CD4-positive, alpha-beta T cell treated with Interleukin-6 at 100 ng/mL for 8 hours (primary cell): ENCODE measurements around the gene FZD10.

Experiments used
- DNase-seq: peaks from one replicate; pipeline ENCODE4 v3.0.0-alpha.2; 2020; ENCODE audit warnings: mixed read lengths, low spot score

The FZD10 gene

DNA sequence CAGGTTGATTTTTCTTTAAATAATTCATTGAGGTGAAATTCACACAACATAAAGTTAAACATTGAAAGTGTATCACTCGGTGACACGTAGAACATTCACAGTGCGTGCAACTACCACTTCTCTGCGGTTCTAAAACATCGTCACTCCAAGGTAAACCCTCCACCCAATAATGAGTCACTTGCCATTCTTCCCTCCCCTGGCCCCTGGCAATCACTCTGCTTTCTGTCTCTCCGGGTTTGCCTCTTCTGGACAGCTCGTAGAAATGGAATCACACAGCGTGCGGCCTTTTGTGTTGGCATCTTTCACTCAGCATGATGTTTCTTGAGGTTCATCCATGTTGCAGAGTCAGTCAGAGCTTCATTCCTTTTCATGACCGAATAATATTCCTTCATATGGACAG lies 18.9 kb downstream of the FZD10 start:
- DNase-seq: no peak

DNA sequence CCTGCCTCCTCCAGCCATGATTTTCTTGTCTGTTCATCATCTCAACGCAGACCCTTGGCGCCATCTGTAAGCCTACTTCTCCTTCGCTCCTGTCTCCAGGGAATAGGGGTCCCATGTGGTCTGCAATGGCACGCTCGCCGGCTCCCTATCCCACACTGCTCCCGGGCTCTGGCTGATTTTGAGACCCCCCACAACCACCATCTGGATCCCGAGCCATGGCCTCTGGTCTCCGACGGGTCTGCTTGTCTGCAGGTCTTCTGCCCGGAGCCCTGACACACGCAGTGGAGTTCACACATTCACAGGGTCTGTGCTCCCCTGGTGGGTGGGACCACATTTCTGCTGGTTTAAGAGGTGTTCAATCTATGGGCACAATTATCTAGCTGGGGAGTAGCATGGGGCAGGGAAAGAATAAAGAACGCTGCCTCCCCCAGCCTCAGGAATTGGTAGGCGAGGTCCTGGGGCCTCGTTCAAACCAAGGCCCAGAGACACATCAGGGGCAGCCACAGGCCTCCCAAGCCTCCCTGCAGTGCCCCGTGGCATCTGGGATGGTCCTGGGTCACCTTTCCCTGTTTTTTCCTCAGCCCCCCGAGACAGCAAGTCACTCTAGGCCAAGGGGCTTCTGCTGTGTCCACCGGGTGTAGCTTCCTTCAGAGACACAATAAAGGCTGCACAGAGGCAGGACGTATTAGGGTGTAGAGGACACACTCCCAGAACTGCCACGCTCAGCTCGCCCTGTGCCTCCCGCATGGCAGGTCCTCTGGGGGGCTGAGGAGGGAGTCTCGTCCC lies 21.5 kb downstream of the FZD10 start:
- DNase-seq: no peak

DNA sequence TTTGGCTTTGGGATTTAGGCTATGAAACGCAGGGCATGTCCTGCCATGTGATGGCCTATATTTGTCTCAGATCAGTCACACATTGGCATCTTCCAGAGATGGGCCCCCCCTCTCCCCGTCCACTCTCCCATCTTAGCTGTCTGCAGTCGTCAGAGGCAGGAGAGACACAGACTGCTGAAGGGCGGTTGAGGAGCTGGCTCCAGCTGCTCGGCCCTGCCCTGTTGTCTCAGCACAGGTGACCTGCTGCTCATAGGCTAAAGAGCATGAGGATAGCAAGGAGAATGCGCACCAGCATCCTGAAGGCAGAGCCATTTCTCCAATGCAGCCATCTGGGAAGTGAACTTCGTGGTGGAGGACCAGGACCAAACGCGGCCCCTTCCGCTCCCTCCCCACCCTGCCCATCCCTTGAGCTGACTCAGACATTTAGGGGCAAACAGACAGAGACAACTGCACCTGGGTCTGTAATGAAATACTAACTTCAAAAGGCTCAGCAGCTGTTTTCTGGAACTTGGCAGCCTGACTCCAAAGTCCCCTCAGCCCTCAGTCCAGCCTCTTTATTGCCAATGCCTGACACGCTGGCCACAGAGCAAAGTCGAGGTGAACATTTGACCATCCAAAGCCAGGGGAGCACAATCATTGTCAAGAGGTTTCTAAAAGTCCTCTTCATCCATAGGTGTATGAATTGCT lies 22.3 kb downstream of the FZD10 start:
- no peak for DNase-seq

DNA sequence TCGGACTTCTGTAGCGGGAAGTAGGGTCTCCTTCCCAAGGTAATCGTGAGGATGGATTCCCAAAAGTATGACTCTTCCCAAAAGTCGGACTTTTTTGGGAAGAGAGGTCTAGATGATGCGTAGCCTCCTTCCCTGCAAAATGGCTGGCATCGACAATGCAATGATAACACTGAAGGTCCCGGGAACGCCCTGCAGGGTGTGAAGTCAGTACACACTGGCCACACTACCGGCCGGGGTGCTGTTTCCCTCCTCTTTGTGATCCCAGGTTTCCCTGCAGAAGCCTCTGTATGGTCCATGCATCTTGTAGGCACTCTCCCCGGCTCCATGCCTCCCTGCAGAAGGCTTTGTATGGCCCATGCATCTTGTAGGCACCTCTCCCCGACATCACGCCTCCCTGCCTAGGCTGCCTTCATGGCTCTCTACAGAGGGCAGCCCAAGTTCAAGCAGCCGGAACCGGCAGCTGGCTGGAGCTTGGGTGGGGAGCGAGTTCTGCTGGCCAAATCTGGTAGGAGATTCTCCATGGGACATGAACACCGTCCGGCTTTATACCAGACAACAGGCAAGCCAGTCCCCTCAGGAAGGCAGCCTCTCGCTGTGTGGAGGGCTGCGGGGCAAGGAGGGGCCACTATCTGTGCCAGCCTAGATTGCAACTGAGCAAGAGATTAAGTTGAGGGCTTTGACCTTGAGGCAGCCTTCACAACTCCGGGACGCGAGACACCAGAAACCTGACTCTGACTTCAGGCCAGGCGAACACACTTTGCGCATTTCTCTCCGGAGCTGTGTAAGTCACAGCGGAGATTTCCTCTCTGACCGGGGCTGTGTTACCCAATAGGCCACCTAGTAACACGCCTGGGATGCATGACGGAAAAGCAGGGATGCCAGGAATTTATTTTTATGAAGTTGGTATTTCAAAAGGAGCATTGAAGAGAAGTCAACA lies 23.5 kb downstream of the FZD10 start:
- no peak for DNase-seq

DNA sequence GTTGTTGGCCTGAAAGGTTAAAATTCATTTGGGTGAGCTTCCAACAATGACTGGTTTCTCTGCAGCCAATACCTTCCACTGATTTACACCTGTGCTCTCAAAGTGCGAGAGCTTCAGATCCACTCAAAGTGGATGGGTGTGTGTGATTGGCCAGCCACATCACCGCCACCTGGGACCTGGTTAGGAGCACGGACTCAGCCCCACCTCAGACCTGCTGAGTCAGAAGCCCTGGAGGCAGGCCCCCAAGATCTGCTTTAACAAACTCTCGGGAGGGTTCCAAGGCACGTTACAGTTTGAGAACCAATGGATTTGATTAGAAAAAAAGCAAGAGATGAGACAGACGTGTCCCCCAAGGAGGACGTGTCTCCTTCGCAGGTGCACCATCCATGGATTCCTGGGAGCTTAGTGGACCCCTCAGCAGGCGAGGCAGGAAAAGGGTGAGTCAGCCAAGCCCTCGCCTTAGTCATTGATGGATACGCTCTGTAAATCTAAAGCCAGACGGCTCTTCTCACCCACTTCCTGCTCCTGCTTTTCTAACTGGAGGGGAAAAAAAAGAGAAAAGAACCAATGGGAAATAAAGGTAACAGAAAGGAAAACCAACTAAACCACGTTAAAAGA lies 24.5 kb downstream of the FZD10 start:
- DNase-seq: no peak

DNA sequence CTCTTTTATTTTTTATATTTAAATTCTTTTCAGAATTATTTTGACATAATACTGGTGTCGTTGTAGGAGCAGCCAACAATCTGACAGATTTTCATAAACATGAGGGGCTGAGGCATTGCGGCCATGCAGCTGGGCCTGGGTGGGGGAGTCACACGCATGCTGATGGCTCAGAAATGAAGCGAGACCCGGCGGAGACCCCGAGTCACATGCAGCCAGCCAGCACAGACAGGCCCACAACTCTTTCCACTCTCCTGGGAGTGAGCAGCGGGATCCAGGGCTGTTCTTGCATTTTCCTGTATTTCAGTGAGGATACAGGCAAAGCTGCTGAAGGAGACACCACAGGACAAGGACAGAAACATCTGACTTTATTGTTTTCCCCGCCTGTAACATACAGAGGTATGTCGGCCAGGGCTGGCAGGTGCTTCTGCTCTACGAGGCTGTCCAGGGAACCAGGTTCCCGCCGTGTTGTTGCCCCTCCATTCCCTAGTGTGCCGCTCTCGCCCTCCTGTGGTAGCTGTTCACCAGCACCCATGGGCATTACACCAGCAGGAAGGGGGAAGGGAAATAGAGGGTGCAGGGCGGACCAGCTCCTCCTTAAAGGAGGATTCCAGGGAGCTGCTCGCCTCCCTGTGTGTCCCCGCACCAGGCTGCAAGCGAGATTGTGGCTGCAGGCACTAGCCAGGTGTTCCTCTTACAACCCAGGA lies 30.5 kb downstream of the FZD10 start:
- DNase-seq: no peak

DNA sequence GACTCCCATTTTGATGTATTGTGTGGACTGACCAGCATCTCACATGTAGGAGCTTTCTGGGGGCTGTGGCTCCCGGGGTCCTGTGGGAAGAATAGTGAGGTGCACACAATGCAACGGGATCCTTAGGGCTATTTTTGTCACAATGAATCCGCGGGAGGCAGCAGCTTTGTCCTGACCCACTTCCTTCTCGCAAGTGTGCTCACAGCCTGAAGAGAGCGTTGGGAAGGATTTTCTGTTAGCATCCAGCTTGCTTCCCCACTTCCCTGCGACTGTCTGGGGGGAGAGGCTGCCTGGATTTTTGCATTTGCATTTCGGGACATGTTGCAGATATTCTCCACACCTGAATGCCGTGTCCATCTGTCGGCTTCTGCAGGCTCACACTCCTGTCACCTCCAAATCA lies 31.9 kb downstream of the FZD10 start:
- no peak for DNase-seq

DNA sequence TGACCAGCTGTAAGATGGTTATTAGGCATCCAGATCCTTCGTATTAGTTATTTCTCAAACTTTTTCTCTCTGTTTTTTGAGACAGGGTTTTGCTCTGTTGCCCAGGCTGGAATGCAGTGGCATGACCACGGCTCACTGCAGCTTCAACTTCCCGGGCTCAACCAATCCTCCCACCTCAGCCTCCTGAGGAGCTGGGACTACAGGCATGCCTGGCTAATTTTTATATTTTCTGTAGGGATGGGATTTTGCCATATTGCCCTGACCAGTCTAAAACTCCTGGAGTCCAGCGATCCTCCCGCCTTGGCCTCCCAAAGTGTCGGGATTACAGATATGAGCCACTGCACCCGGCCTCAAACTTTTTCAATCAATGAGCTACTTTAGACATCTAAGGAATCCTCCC lies 33.1 kb downstream of the FZD10 start:
- no peak for DNase-seq

DNA sequence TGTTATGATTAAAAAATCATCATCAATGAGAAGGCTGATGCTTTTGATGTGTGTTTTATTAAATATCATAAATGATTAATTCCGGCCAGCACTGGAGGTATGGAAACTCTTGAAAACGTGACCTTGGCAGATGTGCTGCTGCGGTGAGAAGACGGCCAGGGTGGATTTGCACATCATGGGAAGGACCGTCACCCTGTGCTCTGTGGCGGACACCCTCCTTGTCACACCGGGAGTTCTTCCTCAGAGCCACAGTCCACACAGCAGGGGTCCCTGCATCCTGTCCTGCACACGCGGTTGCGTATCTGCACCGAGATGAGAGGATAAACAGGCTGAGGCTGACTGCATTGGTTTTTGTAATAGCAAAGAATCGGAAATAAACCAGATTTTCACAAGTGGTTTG lies 33.5 kb downstream of the FZD10 start:
- DNase-seq: no peak

DNA sequence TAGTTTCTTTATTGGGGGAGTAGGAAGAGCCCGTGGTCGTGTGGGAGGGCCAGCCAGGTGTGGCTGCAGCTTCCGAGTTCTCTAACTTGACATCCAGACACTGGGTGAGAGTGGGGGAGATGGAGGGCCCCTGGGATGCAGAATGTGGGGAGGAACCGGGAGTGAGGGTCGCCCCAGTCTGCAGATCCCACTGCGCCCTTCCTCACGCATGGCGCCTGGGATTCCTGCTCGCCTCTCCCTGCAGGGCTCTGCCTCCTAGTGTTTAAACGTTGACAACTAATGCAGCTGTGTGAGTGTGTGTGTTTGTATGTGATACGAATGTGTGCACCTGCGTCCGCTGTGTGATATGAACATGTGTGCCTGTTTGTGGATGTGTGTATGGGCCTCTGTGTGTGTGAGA lies 34.6 kb downstream of the FZD10 start:
- no peak for DNase-seq

DNA sequence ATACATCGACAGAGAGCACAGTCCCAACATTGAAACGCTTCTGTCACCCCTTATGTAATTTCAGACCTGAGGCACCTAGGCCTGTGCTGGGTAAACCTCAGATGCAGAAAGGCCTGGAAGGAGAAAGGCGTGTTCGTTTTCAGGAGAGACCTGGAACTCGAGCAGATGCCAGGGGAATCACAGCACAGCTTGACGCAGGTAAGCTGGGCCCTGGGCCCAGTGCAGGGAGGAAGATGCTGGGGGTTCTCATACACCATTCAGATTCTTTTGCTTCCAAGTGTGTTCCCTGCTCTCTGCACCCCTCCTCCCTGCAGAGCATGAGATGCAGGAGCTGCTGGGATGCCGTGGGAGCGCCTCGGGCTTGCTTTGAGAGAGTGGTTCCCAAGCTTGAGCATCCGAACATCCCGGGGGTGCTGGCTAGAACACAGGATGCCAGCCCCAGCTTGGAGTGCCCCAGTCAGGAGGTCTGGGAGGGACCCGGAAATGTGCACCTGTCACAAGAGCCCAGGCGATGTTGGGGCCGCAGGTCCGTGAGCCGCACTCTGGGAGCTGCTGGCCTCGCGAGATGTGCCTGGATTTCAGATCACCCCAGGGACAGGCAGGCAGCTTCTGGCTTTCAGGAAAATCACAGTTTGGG lies 35.9 kb downstream of the FZD10 start:
- no peak for DNase-seq

DNA sequence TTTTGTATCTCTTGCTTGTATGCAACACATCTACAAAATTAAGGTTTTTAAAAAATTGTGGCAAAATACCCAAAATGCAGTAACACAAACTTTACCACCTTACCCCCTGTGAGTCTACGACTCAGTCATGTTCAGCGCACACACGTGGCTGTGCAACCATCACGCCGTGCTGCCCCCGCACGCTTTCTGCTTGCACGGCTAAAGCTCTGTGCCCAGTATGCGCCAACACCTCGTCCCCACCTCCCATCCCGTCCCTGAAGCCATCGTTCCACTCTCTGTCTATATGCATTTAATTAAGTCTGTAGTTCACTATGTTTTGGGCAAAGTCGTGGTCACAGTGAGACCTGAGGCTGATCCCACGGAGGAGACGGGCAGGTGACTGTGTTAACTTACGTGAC lies 36.4 kb downstream of the FZD10 start:
- DNase-seq: no peak

DNA sequence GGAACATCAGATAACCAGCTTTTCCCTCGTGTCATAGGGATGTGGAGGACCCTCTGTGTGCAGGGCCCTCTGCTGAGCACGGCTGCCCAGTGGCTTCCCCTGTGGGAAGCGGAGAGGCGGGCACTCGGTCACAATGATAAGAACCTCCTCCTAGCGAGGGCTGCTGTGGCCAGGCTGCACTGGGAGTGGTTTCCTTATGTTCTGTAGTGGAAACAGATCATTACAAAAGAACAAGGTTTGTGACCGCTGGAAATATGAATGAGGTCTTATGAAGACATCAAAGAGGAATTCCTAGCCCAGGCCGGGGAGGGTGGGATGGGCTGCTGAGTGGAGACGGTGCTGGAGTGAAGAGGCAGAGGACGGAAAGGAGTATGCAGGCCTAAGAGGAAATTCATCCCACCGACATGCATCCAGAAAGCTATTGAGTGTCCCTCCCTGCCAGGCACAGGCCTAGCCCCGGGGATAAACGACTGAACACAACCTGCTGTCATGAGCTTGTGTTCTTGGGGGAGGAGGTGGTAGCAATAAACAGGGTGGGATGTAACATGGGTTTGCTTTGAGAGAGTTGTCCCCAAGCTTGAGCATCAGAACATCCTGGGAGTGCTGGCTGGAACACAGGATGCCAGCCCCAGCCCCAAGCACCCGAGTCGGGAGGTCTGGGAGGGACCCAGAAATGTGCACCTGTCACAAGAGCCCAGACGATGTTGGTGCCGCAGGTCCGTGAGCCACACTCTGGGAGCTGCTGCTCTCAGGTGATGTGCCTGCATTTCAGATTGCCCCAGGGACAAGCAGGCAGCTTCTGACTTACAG lies 37.5 kb downstream of the FZD10 start:
- no peak for DNase-seq

DNA sequence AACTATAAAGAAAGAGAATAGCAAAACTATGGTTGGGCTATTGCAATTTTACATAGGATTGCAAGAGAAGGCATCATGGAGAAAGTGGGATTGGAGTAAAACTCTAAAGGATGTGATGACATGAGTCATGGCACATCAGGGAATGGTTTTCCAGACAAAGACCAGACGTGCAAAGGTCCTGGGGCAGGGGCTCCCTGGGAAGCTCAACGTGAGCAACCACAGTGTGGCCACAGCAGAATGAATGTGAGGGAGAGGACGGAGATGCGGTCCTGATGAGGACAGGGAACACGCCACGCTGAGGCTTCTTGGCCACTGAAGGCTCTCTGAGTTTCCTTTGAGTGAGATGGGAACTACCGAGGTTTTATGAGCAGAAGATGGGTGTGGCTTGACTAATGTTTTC lies 38.2 kb downstream of the FZD10 start:
- DNase-seq: no peak

DNA sequence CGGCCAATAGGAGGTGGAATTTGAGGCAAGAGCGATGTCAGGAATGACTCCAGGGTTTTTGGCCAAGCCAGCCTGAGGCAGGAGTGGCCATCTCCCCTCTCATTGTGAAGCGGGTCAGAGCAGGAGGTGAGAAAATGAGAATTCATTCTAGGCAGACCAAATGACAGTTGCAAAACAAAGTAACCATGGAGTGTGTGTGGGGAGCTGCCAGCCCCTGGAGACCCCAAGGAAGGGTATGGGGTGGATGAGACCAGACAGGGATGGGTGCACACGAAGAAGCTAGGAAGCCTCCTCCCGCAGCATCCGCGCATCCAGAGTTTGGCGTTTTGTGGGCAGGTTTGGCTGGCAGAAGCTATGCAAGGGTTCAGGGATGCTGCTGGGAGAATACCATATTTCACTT lies 38.8 kb downstream of the FZD10 start:
- DNase-seq: no peak

DNA sequence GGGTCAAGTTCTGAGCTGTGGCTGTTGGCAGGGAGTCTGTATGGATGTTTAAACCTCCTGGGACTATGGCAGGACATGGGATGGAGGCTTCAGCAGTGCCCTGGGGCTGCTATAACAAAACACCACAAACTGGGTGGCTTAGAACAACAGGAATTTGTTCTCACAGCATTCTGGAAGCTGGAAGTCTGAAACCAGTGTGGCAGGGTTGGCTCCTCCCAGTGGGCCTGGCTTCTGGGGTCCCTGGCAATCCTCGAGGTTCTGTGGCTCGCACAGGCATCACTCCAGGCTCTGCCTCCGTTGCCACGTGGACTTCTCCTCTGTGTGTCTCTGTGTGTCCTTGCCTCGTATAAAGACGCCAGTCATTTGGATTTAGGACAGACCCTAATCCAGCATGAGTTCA lies 39.9 kb downstream of the FZD10 start:
- DNase-seq: no peak

DNA sequence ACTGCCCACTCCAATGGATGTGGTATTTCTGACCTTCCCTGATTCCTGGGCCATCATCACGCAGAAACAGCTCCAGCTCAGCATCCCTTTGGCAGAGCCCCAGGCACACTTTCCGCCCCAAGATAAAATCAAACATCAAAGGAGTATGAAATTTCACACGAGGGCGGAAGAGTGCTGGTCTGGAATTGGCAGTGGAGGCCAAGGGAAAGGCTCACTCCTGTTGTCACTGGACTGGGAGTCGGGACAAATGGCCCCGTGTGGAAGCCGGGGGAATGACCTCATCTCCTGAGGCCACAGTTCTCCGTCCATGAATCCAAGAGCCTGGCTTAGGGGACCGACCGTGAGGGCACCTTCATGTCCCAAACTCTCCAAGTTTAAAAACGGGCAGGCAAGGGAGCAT lies 40.9 kb downstream of the FZD10 start:
- DNase-seq: no peak

DNA sequence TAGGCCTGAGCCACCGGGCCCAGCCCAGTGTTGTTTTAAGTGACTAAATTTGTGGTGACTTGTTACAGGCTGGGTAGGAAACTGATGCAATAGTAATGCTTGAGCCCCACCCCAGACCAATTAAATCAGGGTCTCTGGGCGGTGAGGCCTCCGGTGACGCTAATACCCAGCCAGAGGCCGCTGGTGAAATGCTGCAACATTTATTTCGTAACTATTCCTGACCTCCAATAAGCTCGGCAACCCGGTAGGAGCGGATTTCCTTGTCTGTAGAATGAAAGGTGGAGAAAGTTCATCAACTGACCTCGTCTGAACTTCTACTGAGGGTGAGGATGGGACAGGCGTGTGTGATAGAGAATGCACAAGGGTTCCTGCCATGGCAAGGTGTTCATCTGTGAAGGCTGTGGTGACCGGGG lies 42.3 kb downstream of the FZD10 start:
- DNase-seq: no peak

DNA sequence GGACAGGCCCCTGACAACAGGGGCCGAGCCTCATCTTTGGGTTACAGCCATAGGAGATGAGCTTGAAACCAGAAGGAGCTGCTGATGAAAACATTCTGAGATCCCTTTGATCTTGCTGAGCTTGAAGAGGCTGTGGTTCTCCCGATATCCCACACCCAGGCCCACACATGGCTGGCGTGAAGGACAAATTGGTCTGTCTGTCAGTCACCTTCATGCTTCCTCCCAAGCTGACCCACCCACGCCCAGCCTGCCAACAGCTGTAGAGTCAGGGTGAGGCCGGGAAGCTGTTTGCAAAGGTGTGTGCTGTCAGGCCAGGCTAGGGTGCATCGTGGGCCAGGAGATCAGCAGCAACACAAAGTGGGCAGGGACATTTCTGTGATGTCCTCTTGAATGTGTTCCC lies 43.2 kb downstream of the FZD10 start:
- no peak for DNase-seq

DNA sequence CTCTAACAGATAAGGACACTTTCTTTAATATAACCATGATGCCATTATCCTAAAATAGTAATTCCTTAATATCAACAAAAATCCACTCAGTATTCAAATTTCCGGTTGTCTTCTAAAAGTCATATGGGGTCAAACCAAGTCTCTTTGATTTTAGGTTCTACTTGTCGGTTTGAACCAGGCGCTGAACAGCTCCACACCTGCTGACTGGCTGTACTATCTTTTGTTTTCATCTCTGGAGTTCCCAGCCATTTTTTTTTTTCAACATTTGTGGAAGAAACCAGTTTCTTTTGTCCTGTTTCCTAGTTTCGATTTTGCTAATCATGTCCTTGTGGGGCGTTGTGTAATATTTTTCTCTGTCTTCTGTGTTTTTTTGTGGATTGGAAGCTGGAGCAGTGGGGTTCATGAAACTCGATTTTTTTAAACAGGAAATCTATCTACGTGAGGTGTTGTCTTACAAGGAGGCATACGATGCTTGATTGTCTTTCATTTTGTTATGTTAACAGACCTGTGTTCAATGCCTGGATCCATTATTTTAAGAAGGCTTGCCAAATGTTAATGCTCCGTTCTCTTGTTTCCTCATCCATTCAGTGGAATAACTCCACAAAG lies 50.2 kb downstream of the FZD10 start:
- DNase-seq: no peak
